Endothelial cell of umbilical vein (primary cell): Measurements from ENCODE around the gene C21orf58.

ENCODE experiments used
- CTCF ChIP-seq, 2 donors: IDR thresholded peaks; 1 replicate in 1 of 2; 2 replicates in 1 of 2; pipeline ENCODE4 v1.5.1; 2011; ENCODE audit warnings: low read length in 2 of 2, mild to moderate bottlenecking in 2 of 2, moderate library complexity in 2 of 2, control low read depth in 1 of 2, inconsistent platforms in 1 of 2, low read depth in 1 of 2; ENCODE audit not compliant: insufficient read depth in 1 of 2; ENCODE audit errors: extremely low read depth in 1 of 2
- EZH2 ChIP-seq: IDR thresholded peaks from 2 replicates; pipeline ENCODE4 v1.6.1; 2012; ENCODE audit warnings: borderline replicate concordance, low read depth, mild to moderate bottlenecking, moderate library complexity, low read length, inconsistent platforms; ENCODE audit not compliant: severe bottlenecking
- FOS ChIP-seq: IDR thresholded peaks from 2 replicates; pipeline ENCODE4 v1.6.1; 2011; ENCODE audit warnings: mild to moderate bottlenecking, low read length, moderate library complexity, borderline replicate concordance; ENCODE audit not compliant: insufficient read depth
- GATA2 ChIP-seq: IDR thresholded peaks from 2 replicates; pipeline ENCODE4 v1.7.0; 2011; ENCODE audit warnings: low read depth, mild to moderate bottlenecking, moderate library complexity, mixed read lengths, low read length; ENCODE audit not compliant: insufficient read length, insufficient read depth
- JUN ChIP-seq: IDR thresholded peaks from 2 replicates; pipeline ENCODE4 v1.6.1; 2011; ENCODE audit warnings: borderline replicate concordance, low read depth; ENCODE audit not compliant: insufficient read length, insufficient read depth
- MAX ChIP-seq: IDR thresholded peaks from 2 replicates; pipeline ENCODE4 v1.6.1; 2011; ENCODE audit not compliant: insufficient read depth, insufficient read length
- MYC ChIP-seq: IDR thresholded peaks from one replicate; pipeline ENCODE4 v1.6.1; 2011; ENCODE audit warnings: mild to moderate bottlenecking, low read depth, low read length
- POLR2A ChIP-seq: IDR thresholded peaks from 2 replicates; pipeline ENCODE4 v1.6.1; 2012; ENCODE audit warnings: low read depth, mild to moderate bottlenecking, control low read depth, low read length
- POLR2AphosphoS5 ChIP-seq: IDR thresholded peaks from 2 replicates; pipeline ENCODE4 v1.6.1; 2012; ENCODE audit warnings: low read depth, mild to moderate bottlenecking, control low read depth, low read length, moderate library complexity; ENCODE audit not compliant: insufficient read depth

- TF ChIP-seq CTCF (IDR thresholded peaks at IDR 0.05; ENCODE audit: extremely low read depth in 1 of 2, insufficient read depth in 1 of 2, low read depth in 1 of 2, low read length in 2 of 2) (no peak), POLR2AphosphoS5 (no peak), EZH2 (no peak), POLR2A (no peak), JUN (no peak), MYC (no peak), MAX (no peak), FOS (no peak), GATA2 (no peak)
Measured at GRCh38 chr21:46344219-46344915, 20.7 kb upstream of the C21orf58 start.
